T-helper 1 cell treated with Interleukin-12 subunit alpha and Interleukin-12 subunit beta and Interleukin-4 antibody, amounts not matched to agents 30 μg/mL and 1 μg/mL, for 36 hours (primary cell): ENCODE data around the gene RXRA.

Source experiments
- H3K27ac Mint-ChIP-seq: one replicate; pipeline ENCODE4 v1.8.0; 2021; ENCODE audit warnings: mild to moderate bottlenecking, mixed read lengths
- H3K27me3 Mint-ChIP-seq: one replicate; pipeline ENCODE4 v1.8.0; 2021; ENCODE audit warnings: low read depth, mixed read lengths
- H3K36me3 Mint-ChIP-seq: one replicate; pipeline ENCODE4 v1.8.0; 2021; ENCODE audit warnings: low read depth, mixed read lengths
- H3K4me1 Mint-ChIP-seq: one replicate; pipeline ENCODE4 v1.8.0; 2021; ENCODE audit warnings: low read depth, mixed read lengths
- H3K4me3 Mint-ChIP-seq: one replicate; pipeline ENCODE4 v1.8.0; 2021; ENCODE audit warnings: mild to moderate bottlenecking, moderate library complexity, mixed read lengths
- H3K9me3 Mint-ChIP-seq: one replicate; pipeline ENCODE4 v1.8.0; 2021; ENCODE audit warnings: mixed read lengths

Gene RXRA

DNA sequence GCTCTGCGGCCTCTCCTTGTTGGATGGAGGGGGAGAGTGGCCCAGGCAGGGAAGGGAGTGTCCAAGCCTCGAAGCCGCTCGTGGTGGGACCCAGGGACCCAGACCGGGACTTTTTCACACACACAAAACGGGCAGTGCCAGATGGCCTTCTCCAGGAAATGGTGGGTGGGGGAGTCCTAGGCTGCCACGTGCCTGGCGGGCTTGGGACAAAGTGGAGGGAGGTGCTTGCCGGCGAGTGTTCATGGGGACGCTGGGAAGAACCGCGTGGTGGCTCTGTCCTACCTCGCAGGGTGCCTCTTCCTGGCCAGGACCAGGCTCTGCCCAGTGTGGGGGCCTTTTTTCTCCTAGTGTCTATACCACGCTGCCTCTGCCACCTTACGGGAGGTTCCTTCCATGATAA is 160.3 kb downstream of the RXRA start:
- Mint-ChIP-seq H3K27ac (no peak overlapping the region), H3K27me3 (no peaks in the 10 kb centered on the region), H3K36me3 (no peaks in the 10 kb centered on the region), H3K4me3 (no peak overlapping the region), H3K9me3 (no peaks in the 10 kb centered on the region), H3K4me1 (no peaks in the 10 kb centered on the region)
